Body of pancreas (tissue), 4 donors: ENCODE measurements around the gene CCDC124. TPM values are rescaled to one million over a fixed set of nuclear protein-coding genes. Genes with fewer than 3 reads are reported as not detected.

Experiments used
- ATAC-seq: fragments of 150-250 bp; one replicate; pipeline ENCODE4 v1.9.1; 2016
- DNase-seq, 4 donors: peaks; one replicate each; pipeline ENCODE4 v3.0.0-alpha.2; 2019
- H3K27ac ChIP-seq, 4 donors: fragments of 200-600 bp; sonication (generic); 1 replicate in 3 of 4; 2 replicates in 1 of 4; pipeline versions ENCODE4 v1.5.1 to v1.6.1; 2016 to 2019; ENCODE audit warnings: mild to moderate bottlenecking in 1 of 4, mixed read lengths in 1 of 4, moderate library complexity in 1 of 4
- H3K27me3 ChIP-seq, 2 donors: fragments of 200-600 bp; sonication (generic); one replicate each; pipeline ENCODE4 v1.6.0; 2016; ENCODE audit warnings: mild to moderate bottlenecking in 1 of 2
- H3K36me3 ChIP-seq, 2 donors: fragments of 200-600 bp; sonication (generic); replicated peaks in 1 of 2; 2 replicates each; pipeline ENCODE4 v1.5.1; 2016; ENCODE audit warnings: low read depth in 2 of 2; ENCODE audit not compliant: insufficient read depth in 1 of 2
- H3K4me1 ChIP-seq: fragments of 200-600 bp; sonication (generic); one replicate; pipeline ENCODE4 v1.6.0; 2016
- H3K4me3 ChIP-seq, 2 donors: fragments of 200-600 bp; sonication (generic); 1 replicate in 1 of 2; 2 replicates in 1 of 2; pipeline ENCODE4 v1.5.1; 2016 to 2019
- H3K9me3 ChIP-seq, 3 donors: fragments of 200-600 bp; sonication (generic); 1 replicate in 2 of 3; 2 replicates in 1 of 3; pipeline ENCODE4 v1.5.1; 2016
- CTCF ChIP-seq, 7 experiments: fragments of 450-650 bp in 4 of 7; fragments of 200-600 bp in 3 of 7; sonication (generic) in 3 of 7; IDR thresholded peaks; one replicate each; pipeline ENCODE4 v1.5.1; 2016 to 2019; ENCODE audit warnings: antibody characterized with exemption in 7 of 7
- POLR2A ChIP-seq, 3 donors: fragments of 450-650 bp; IDR thresholded peaks; one replicate each; pipeline ENCODE4 v1.6.1; 2016; ENCODE audit warnings: antibody characterized with exemption in 3 of 3, mild to moderate bottlenecking in 2 of 3
- WGBS, 2 donors: methylation state at CpG; one replicate each; pipeline ENCODE4 v1.1.5; 2017; 5-methylcytosine and 5-hydroxymethylcytosine counted together
- intact Hi-C: fragments of 100-400 bp; cut with DNase I; formaldehyde crosslinking; loops from one replicate; pipeline ENCODE4 v1.15.1; 2023
- total RNA-seq, 2 donors: library from RNA; depleted of rRNA; stranded (reverse); fragments of >200 nt; gene quantifications; one replicate each; pipeline ENCODE4 v1.1.0, GENCODE V29; 2016

Gene CCDC124
- total RNA-seq, 2 donors from 2014 or later = 25.2 to 84.0 TPM

GRCh38 chr19:17967257-17968051 lies 34.6 kb downstream of the CCDC124 start:
- H3K27ac ChIP-seq = no peak overlapping the region
- DNase-seq (no peak), ATAC-seq (no peak)
- H3K36me3 ChIP-seq = no peaks in the 10 kb centered on the region
- TF ChIP-seq CTCF (IDR thresholded peaks at IDR 0.05) (no peak), POLR2A (IDR thresholded peaks at IDR 0.05) (no peak)
- no peaks in the 10 kb centered on the region for H3K4me1 ChIP-seq
- H3K4me3 ChIP-seq = no peak overlapping the region
- H3K27me3 ChIP-seq = peaks cover 0 to 14% of the 10 kb centered on the region in 2 donors
- 0 to 10% methylated on average over 9 to 32 of the region's 35 CpGs for WGBS, 2 donors
- no peaks in the 10 kb centered on the region for H3K9me3 ChIP-seq
- intact Hi-C loops = no loop called here

GRCh38 chr19:17968362-17968761 lies 35.5 kb downstream of the CCDC124 start:
- DNase-seq = no peak
- WGBS, 2 donors = 68% methylated on average over 4 of the region's 4 CpGs; no CpG with 5 or more reads in 1 of the 2 donors
- Histone ChIP-seq H3K9me3 (no peaks in the 10 kb centered on the region), H3K4me1 (no peaks in the 10 kb centered on the region), H3K27me3 (peaks cover 0 to 14% of the 10 kb centered on the region in 2 donors), H3K27ac (no peak overlapping the region), H3K4me3 (no peak overlapping the region), H3K36me3 (no peaks in the 10 kb centered on the region)
- intact Hi-C loops = no loop called here
- TF ChIP-seq POLR2A (IDR thresholded peaks at IDR 0.05) = no peak
- TF ChIP-seq CTCF (IDR thresholded peaks at IDR 0.05) = no peak
- no peak for ATAC-seq

- DNase-seq (no peak), ATAC-seq (no peak)
- Histone ChIP-seq H3K36me3 (no peaks in the 10 kb centered on the region), H3K4me3 (no peak overlapping the region), H3K4me1 (no peaks in the 10 kb centered on the region), H3K27ac (no peak overlapping the region), H3K27me3 (peaks cover 0 to 14% of the 10 kb centered on the region in 2 donors), H3K9me3 (no peaks in the 10 kb centered on the region)
- no peak for TF ChIP-seq POLR2A (IDR thresholded peaks at IDR 0.05)
- TF ChIP-seq CTCF (IDR thresholded peaks at IDR 0.05) = no peak
- intact Hi-C loops = no loop called here
- 74 to 80% methylated on average over 12 to 19 of the region's 19 CpGs for WGBS, 2 donors
These were observed 36.4 kb downstream of the CCDC124 start for GRCh38 chr19:17969096-17969792.

- Histone ChIP-seq H3K27me3 (peaks cover 0 to 5% of the 10 kb centered on the region in 2 donors), H3K4me1 (no peaks in the 10 kb centered on the region), H3K27ac (no peak overlapping the region), H3K9me3 (no peaks in the 10 kb centered on the region), H3K4me3 (no peak overlapping the region), H3K36me3 (no peaks in the 10 kb centered on the region)
- DNase-seq (no peak), ATAC-seq (no peak)
- intact Hi-C loops = no loop called here
- WGBS, 2 donors = 29 to 50% methylated on average over 1 of the region's 1 CpG
- TF ChIP-seq POLR2A (IDR thresholded peaks at IDR 0.05) (no peak), CTCF (IDR thresholded peaks at IDR 0.05) (no peak)
These were observed 39.4 kb downstream of the CCDC124 start for GRCh38 chr19:17972230-17972629.
